GM10266 (cell line): ENCODE data around the gene SNX32.

Experiments used
- DNase-seq: peaks from one replicate; pipeline ENCODE4 v3.0.0; 2012; ENCODE audit errors: extremely low spot score
- CTCF ChIP-seq: IDR thresholded peaks from 2 replicates; pipeline ENCODE4 v1.5.1; 2012; ENCODE audit warnings: mild to moderate bottlenecking, low read depth; ENCODE audit not compliant: control insufficient read depth, insufficient read depth; ENCODE audit errors: missing control alignments

The SNX32 gene

GRCh38 chr11:65811764-65812475 lies 21.8 kb upstream of the SNX32 start:
- no peak for TF ChIP-seq CTCF
- DNase-seq: no peak

- no peak for TF ChIP-seq CTCF
Observed at GRCh38 chr11:65814131-65814985, 19.4 kb upstream of the SNX32 start.

GRCh38 chr11:65814986-65815565 lies 18.7 kb upstream of the SNX32 start:
- DNase-seq: no peak
- no peak for TF ChIP-seq CTCF

More at GRCh38 chr11:65814131-65814985, 19.4 kb upstream of the SNX32 start:
- no peak for DNase-seq

- no peak for DNase-seq
- TF ChIP-seq CTCF: no peak
Observed at GRCh38 chr11:65816696-65817095, 17.1 kb upstream of the SNX32 start.

GRCh38 chr11:65817312-65817834 lies 16.4 kb upstream of the SNX32 start:
- TF ChIP-seq CTCF: no peak
- DNase-seq: no peak

GRCh38 chr11:65817835-65818680 lies 15.7 kb upstream of the SNX32 start:
- peak; percentile 96 for DNase-seq
- TF ChIP-seq CTCF: peak; percentile 100
